ENCODE results near the gene PAX3.

DNA sequence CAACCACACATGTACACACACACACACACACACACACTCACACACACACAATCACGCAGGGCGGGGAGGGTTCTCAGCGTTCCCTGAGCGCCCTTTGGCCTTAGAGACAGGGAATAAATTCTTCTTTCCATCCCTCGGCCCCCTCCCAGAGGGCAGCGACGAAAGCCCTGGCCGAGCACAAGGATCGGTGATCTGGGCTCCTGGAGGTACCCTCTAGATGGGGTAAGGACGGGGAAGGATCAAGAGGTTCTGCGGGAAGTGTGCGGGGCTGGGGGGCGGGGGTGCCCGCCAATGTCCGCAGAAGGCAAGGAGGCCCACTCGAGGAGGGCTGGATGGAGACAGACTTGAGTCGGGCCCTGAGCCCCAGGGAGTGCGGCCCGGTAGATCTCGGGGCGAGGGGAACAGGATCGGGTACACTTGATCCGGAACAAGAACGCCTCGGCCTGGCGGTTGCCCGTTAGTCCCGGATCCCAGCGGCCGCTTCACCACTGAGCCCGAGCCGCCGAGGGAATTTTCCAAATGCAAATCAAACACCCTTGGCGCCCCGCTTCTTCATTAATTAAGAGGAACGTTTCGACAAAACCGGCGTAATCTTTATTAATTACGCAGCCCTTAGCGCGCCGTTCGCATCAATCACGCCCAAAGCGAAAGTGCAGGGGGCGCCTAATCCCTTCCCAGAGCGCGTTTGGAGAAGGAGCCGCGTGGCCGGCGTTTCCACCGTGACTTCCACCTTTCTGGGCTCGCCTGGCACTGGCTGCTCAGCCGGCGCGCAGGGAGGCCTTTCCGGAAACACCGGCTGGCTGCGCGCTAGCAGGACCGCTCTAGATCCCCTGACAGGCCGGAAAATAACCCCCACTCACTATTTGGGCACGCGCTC lies 7.0 kb upstream of the PAX3 start:
- no peak for TF ChIP-seq ZBTB21 (CRISPR knock-in tag; IDR thresholded peaks at IDR 0.05; ENCODE audit: borderline replicate concordance)
- TF ChIP-seq ETV6 (CRISPR knock-in tag; IDR thresholded peaks at IDR 0.05): no peak
- TF ChIP-seq, protein P1, sequence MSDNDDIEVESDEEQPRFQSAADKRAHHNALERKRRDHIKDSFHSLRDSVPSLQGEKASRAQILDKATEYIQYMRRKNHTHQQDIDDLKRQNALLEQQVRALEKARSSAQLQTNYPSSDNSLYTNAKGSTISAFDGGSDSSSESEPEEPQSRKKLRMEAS (CRISPR knock-in tag; IDR thresholded peaks at IDR 0.05): no peak
- TF ChIP-seq, protein P2, sequence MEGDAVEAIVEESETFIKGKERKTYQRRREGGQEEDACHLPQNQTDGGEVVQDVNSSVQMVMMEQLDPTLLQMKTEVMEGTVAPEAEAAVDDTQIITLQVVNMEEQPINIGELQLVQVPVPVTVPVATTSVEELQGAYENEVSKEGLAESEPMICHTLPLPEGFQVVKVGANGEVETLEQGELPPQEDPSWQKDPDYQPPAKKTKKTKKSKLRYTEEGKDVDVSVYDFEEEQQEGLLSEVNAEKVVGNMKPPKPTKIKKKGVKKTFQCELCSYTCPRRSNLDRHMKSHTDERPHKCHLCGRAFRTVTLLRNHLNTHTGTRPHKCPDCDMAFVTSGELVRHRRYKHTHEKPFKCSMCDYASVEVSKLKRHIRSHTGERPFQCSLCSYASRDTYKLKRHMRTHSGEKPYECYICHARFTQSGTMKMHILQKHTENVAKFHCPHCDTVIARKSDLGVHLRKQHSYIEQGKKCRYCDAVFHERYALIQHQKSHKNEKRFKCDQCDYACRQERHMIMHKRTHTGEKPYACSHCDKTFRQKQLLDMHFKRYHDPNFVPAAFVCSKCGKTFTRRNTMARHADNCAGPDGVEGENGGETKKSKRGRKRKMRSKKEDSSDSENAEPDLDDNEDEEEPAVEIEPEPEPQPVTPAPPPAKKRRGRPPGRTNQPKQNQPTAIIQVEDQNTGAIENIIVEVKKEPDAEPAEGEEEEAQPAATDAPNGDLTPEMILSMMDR (IDR thresholded peaks at IDR 0.05): no peak
- TF ChIP-seq, protein P3, sequence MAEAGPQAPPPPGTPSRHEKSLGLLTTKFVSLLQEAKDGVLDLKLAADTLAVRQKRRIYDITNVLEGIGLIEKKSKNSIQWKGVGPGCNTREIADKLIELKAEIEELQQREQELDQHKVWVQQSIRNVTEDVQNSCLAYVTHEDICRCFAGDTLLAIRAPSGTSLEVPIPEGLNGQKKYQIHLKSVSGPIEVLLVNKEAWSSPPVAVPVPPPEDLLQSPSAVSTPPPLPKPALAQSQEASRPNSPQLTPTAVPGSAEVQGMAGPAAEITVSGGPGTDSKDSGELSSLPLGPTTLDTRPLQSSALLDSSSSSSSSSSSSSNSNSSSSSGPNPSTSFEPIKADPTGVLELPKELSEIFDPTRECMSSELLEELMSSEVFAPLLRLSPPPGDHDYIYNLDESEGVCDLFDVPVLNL (CRISPR knock-in tag; IDR thresholded peaks at IDR 0.05; ENCODE audit: borderline replicate concordance, low read depth): no peak
- TF ChIP-seq, protein P4, sequence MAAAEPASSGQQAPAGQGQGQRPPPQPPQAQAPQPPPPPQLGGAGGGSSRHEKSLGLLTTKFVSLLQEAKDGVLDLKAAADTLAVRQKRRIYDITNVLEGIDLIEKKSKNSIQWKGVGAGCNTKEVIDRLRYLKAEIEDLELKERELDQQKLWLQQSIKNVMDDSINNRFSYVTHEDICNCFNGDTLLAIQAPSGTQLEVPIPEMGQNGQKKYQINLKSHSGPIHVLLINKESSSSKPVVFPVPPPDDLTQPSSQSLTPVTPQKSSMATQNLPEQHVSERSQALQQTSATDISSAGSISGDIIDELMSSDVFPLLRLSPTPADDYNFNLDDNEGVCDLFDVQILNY (CRISPR knock-in tag; IDR thresholded peaks at IDR 0.05): no peak
- TF ChIP-seq CBFB (CRISPR knock-in tag; IDR thresholded peaks at IDR 0.05; ENCODE audit: low read depth): no peak
- TF ChIP-seq ESRRA (CRISPR knock-in tag; IDR thresholded peaks at IDR 0.05; ENCODE audit: borderline replicate concordance): no peak
- TF ChIP-seq TEAD4 (CRISPR knock-in tag; IDR thresholded peaks at IDR 0.05): no peak
- TF ChIP-seq HMGA2 (CRISPR knock-in tag; IDR thresholded peaks at IDR 0.05): no peak
- TF ChIP-seq JAZF1 (CRISPR knock-in tag; IDR thresholded peaks at IDR 0.05): no peak

Measured in WTC11 (cell line).